Kidney (tissue), 14 donors: ENCODE measurements around the gene RHOC. TPM values are rescaled to one million over a fixed set of nuclear protein-coding genes. Genes with fewer than 3 reads are reported as not detected.

Experiments used
- DNase-seq, 5 donors: peaks; one replicate each; pipeline ENCODE4 v3.0.0-alpha.2; 2013 to 2020
- FAIRE-seq: peaks from 2 replicates; lab custom pipeline; 2012; peaks lifted over from hg19 to GRCh38; lab: Jason Lieb, UNC
- H3K27ac ChIP-seq, 2 donors: one replicate each; pipeline ENCODE4 v1.7.0; 2013; ENCODE audit warnings: low read depth in 2 of 2, low read length in 2 of 2, inconsistent platforms in 1 of 2
- H3K27me3 ChIP-seq: one replicate; pipeline ENCODE4 v1.7.1; 2013; ENCODE audit warnings: low read length, inconsistent platforms; ENCODE audit not compliant: control insufficient read depth, insufficient read depth
- H3K36me3 ChIP-seq, 3 donors: one replicate each; pipeline versions ENCODE4 v1.7.0 to v1.7.1; 2013; ENCODE audit warnings: low read length in 3 of 3, control low read depth in 1 of 3, inconsistent platforms in 1 of 3; ENCODE audit not compliant: insufficient read depth in 3 of 3, control insufficient read depth in 2 of 3
- H3K4me1 ChIP-seq, 3 donors: one replicate each; pipeline versions ENCODE4 v1.7.0 to v1.7.1; 2013; ENCODE audit warnings: low read length in 3 of 3, inconsistent platforms in 1 of 3, low read depth in 1 of 3; ENCODE audit not compliant: control insufficient read depth in 2 of 3, insufficient read depth in 2 of 3
- H3K4me3 ChIP-seq, 3 donors: one replicate each; pipeline versions ENCODE4 v1.7.0 to v1.8.1; 2013; ENCODE audit warnings: low read length in 3 of 3, control low read depth in 1 of 3, inconsistent platforms in 1 of 3
- H3K9ac ChIP-seq, 3 donors: one replicate each; pipeline versions ENCODE4 v1.7.0 to v1.7.1; 2013; ENCODE audit warnings: low read length in 3 of 3, control low read depth in 1 of 3, inconsistent platforms in 1 of 3
- H3K9me3 ChIP-seq, 3 donors: one replicate each; pipeline versions ENCODE4 v1.7.0 to v1.7.1; 2013; ENCODE audit warnings: low read length in 3 of 3, control low read depth in 1 of 3, inconsistent platforms in 1 of 3; ENCODE audit not compliant: control insufficient read depth in 2 of 3, insufficient read depth in 1 of 3
- intact Hi-C: fragments of 100-400 bp; cut with DNase I; formaldehyde crosslinking; loops from one replicate; pipeline ENCODE4 v1.11.1; 2022
- polyA plus RNA-seq: library from polyadenylated mRNA; stranded (reverse); fragments of 350-450 nt; fragmentation: Illumina TruSeq; extraction: RNeasy Lipid Tissue Mini Kit (QIAGEN cat#74804); gene quantifications from one replicate; pipeline ENCODE4 v1.2.3, GENCODE V29; 2014; ENCODE audit warnings: low read depth, low replicate concordance; ENCODE audit not compliant: insufficient read depth
- total RNA-seq: library from RNA; stranded (reverse); fragmentation: NEBNext Ultra II Directional; extraction: Animal tissue kit (Norgen Biotek cat#: 25700); gene quantifications from one replicate; pipeline ENCODE4 v1.2.1, GENCODE V29; 2021
- TF ChIP-seq, protein P1 (sequence below): IDR thresholded peaks from 3 replicates; pipeline ENCODE4 v1.5.1; 2012; ENCODE audit warnings: mild to moderate bottlenecking, moderate library complexity, borderline replicate concordance; ENCODE audit not compliant: insufficient read depth; ENCODE audit errors: extremely low read depth
- donor health status: control.
- donor health status: control.
- donor health status: control.
- donor health status: control.
- donor health status: control.
- donor health status: DM: yes; HTN: yes; CAD: no.
- donor health status: Normal renal cell carcinoma (clear cell type).

RHOC gene
- total and polyA plus RNA-seq, 2 donors from 2014 or later = 270 to 501 TPM

GRCh38 chr1:112675728-112676381, 31.1 kb downstream of the RHOC start:
- no peak for DNase-seq
- Histone ChIP-seq H3K9me3 (no peaks in the 10 kb centered on the region), H3K9ac (peak overlapping the region; percentile 42 to 83 (median 42)), H3K36me3 (peaks cover 0 to 6% (median 0%) of the 10 kb centered on the region in 3 donors), H3K27me3 (no peaks in the 10 kb centered on the region), H3K27ac (peak overlapping the region; percentile 91 to 96), H3K4me3 (peak overlapping the region; percentile 62 to 87 (median 70)), H3K4me1 (peaks cover 9 to 16% (median 9%) of the 10 kb centered on the region in 3 donors)
- TF ChIP-seq, protein P1, sequence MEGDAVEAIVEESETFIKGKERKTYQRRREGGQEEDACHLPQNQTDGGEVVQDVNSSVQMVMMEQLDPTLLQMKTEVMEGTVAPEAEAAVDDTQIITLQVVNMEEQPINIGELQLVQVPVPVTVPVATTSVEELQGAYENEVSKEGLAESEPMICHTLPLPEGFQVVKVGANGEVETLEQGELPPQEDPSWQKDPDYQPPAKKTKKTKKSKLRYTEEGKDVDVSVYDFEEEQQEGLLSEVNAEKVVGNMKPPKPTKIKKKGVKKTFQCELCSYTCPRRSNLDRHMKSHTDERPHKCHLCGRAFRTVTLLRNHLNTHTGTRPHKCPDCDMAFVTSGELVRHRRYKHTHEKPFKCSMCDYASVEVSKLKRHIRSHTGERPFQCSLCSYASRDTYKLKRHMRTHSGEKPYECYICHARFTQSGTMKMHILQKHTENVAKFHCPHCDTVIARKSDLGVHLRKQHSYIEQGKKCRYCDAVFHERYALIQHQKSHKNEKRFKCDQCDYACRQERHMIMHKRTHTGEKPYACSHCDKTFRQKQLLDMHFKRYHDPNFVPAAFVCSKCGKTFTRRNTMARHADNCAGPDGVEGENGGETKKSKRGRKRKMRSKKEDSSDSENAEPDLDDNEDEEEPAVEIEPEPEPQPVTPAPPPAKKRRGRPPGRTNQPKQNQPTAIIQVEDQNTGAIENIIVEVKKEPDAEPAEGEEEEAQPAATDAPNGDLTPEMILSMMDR = no peak
- intact Hi-C loops = no loop called here
- FAIRE-seq = no peak

DNA sequence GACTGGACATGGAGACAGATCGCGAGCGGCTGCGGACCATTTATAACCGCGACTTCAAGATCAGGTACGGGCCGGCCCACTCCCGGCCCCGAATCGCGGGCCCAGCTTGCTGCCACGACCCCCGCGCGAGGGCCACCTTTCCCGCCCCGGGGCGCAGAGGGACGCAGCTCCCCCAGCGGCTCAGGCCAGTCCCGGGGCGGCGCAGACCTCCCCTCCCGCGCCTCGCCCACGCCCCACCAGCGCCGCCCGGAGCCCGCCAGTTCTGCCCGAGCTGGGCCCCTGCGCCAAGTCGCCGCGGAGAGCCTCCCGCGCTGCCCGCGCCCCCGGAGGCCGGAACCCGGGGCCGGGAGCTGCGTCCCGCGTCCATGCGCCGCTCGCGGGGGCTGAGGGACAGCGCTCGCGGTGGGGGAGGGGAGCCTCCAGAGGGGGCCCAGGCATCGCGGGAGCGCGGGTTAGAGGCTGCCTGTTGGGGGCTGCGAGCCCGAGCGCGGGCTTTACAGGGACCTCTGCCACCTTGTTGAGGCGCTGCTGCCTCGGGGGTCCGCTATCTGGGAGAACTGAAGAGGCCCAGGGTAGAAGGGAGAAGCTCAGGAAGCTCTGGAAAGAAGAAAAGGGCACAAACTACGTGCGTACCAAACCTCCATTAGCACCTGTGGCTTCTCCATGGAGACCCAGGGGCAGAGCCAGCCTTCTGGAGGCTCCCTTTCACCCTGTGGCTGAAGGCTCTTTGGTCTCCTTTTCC, 31.8 kb downstream of the RHOC start:
- peak overlapping the region; percentile 83 to 98 (median 87) for H3K4me3 ChIP-seq
- H3K27ac ChIP-seq = peak overlapping the region; percentile 91 to 96
- peaks cover 9 to 16% (median 9%) of the 10 kb centered on the region in 3 donors for H3K4me1 ChIP-seq
- H3K9ac ChIP-seq = peak overlapping the region; percentile 42 to 87 (median 86)
- H3K9me3 ChIP-seq = no peaks in the 10 kb centered on the region
- H3K27me3 ChIP-seq = no peaks in the 10 kb centered on the region
- TF ChIP-seq, protein P1 = no peak
- H3K36me3 ChIP-seq = peaks cover 0 to 8% (median 0%) of the 10 kb centered on the region in 3 donors
- intact Hi-C loops = no loop called here
- FAIRE-seq = no peak
- peak; percentile 75 to 90 (median 84) for DNase-seq

DNA sequence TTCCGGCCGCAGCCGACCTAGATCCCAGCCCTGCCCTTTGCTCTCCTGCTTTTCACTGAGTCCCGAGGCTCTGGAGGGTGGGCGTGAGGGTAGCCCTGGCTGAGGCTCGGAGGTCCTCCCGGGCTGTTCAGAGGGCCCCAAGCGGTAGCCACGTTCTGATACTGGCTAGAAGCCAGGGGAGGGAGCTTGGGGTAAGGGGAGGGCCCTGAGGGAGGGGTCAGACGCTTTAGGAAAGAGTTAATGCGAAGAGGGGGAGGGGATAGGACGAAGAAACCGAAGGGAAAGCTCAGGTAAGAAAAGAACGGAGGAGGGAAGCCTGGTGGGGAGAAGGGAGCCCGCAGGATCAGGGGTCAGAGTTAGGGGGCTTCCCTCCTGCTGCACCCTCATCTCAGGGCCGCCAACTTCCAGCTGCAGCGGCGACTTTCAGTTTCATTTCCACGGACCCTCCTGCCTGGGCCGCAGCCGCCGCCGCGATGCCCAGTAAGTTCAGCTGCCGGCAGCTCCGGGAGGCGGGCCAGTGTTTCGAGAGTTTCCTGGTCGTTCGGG, 32.4 kb downstream of the RHOC start, which contains the start of gene MOV10:
TSS of gene MOV10 (plus strand) at position 220 of the 546 bp plus-strand sequence. CDS start at position 474, 254 bp downstream.
- peaks cover 9 to 16% (median 9%) of the 10 kb centered on the region in 3 donors for H3K4me1 ChIP-seq
- DNase-seq (peak; percentile 75 to 92 (median 87)), FAIRE-seq (no peak)
- H3K27me3 ChIP-seq = no peaks in the 10 kb centered on the region
- H3K36me3 ChIP-seq = peaks cover 0 to 14% (median 6%) of the 10 kb centered on the region in 3 donors
- H3K4me3 ChIP-seq = peak within 1 kb of the TSS; percentile 83 to 98 (median 87)
- TF ChIP-seq, protein P1 = no peak
- intact Hi-C loops = no loop called here
- peak within 1 kb of the TSS; percentile 91 to 96 for H3K27ac ChIP-seq
- peak within 1 kb of the TSS; percentile 86 to 88 (median 87) for H3K9ac ChIP-seq
- no peaks in the 10 kb centered on the region for H3K9me3 ChIP-seq
